T-helper 1 cell (primary cell): Measurements from ENCODE around the gene TMC1.
"Not testable (repeated sequence)": the region's sequence is repeated elsewhere in the genome, so short reads cannot be mapped to it uniquely, and the experiment has no call there.

Source experiments
- DNase-seq, 5 donors: peaks; one replicate each; pipeline ENCODE4 v3.0.0-alpha.2; 2012 to 2020

The TMC1 gene

GRCh38 chr9:72526901-72527800 lies 5.7 kb downstream of the TMC1 start:
- peak; percentile 31 to 86 (median 61) for DNase-seq

GRCh38 chr9:72527801-72528195 lies 6.4 kb downstream of the TMC1 start:
- DNase-seq: no peak

GRCh38 chr9:72529531-72529930 lies 8.1 kb downstream of the TMC1 start:
- DNase-seq: no peak

- no peak for DNase-seq
Observed at GRCh38 chr9:72533322-72533721, 11.9 kb downstream of the TMC1 start.

- DNase-seq: no peak
Observed at GRCh38 chr9:72534931-72535330, 13.5 kb downstream of the TMC1 start.

GRCh38 chr9:72537011-72537545 lies 15.7 kb downstream of the TMC1 start:
- DNase-seq: no peak

- no peak for DNase-seq
Observed at GRCh38 chr9:72537671-72538070, 16.3 kb downstream of the TMC1 start.

- DNase-seq: no peak
Observed at GRCh38 chr9:72538921-72539702, 17.7 kb downstream of the TMC1 start.

GRCh38 chr9:72539824-72540347 lies 18.5 kb downstream of the TMC1 start:
- no peak for DNase-seq

- DNase-seq: no peak
Observed at GRCh38 chr9:72540348-72540873, 19.0 kb downstream of the TMC1 start.

GRCh38 chr9:72542537-72542833 lies 21.1 kb downstream of the TMC1 start:
- DNase-seq: not testable (repeated sequence)

GRCh38 chr9:72542917-72543316 lies 21.5 kb downstream of the TMC1 start:
- DNase-seq: no peak

- no peak for DNase-seq
Observed at GRCh38 chr9:72551306-72551705, 29.9 kb downstream of the TMC1 start.

GRCh38 chr9:72552356-72552755 lies 30.9 kb downstream of the TMC1 start:
- no peak for DNase-seq

- DNase-seq: no peak
Observed at GRCh38 chr9:72554221-72554641, 32.8 kb downstream of the TMC1 start.

GRCh38 chr9:72557549-72557948 lies 36.1 kb downstream of the TMC1 start:
- peak in 1 of 5 donors; percentile 72 for DNase-seq

- no peak for DNase-seq
Observed at GRCh38 chr9:72560086-72560485, 38.7 kb downstream of the TMC1 start.

- DNase-seq: no peak
Observed at GRCh38 chr9:72563806-72564205, 42.4 kb downstream of the TMC1 start.

- no peak for DNase-seq
Observed at GRCh38 chr9:72564479-72565281, 43.3 kb downstream of the TMC1 start.

- DNase-seq: no peak
Observed at GRCh38 chr9:72565535-72565934, 44.1 kb downstream of the TMC1 start.

- DNase-seq: no peak
Observed at GRCh38 chr9:72574156-72574810, 52.9 kb downstream of the TMC1 start.

GRCh38 chr9:72575666-72576065 lies 54.3 kb downstream of the TMC1 start:
- no peak for DNase-seq
